Liver (tissue), 9 donors: Measurements from ENCODE around the gene RAPGEF6. TPM values are rescaled to one million over a fixed set of nuclear protein-coding genes. Genes with fewer than 3 reads are reported as not detected.

Experiments
- DNase-seq: peaks from one replicate; pipeline ENCODE4 v3.0.0-alpha.2; 2017; ENCODE audit warnings: low spot score
- H3K27ac ChIP-seq, 2 donors: one replicate each; pipeline ENCODE4 v1.7.0; 2013; ENCODE audit warnings: inconsistent platforms in 2 of 2, low read length in 2 of 2, control low read depth in 1 of 2, low read depth in 1 of 2, mild to moderate bottlenecking in 1 of 2
- H3K27me3 ChIP-seq, 4 donors: one replicate each; pipeline versions ENCODE4 v1.6.1 to v1.7.0; 2013; ENCODE audit warnings: low read length in 3 of 4, inconsistent platforms in 1 of 4, mild to moderate bottlenecking in 1 of 4, moderate library complexity in 1 of 4; ENCODE audit not compliant: control insufficient read depth in 4 of 4, insufficient read depth in 4 of 4
- H3K36me3 ChIP-seq, 4 donors: one replicate each; pipeline versions ENCODE4 v1.6.1 to v1.7.0; 2013; ENCODE audit warnings: low read length in 3 of 4, mild to moderate bottlenecking in 3 of 4, low read depth in 1 of 4, moderate library complexity in 1 of 4; ENCODE audit not compliant: control insufficient read depth in 4 of 4, insufficient read depth in 3 of 4
- H3K4me1 ChIP-seq, 4 donors: one replicate each; pipeline versions ENCODE4 v1.6.1 to v1.7.0; 2013; ENCODE audit warnings: low read length in 3 of 4, mild to moderate bottlenecking in 3 of 4, moderate library complexity in 1 of 4; ENCODE audit not compliant: control insufficient read depth in 4 of 4, insufficient read depth in 4 of 4
- H3K4me3 ChIP-seq, 3 donors: one replicate each; pipeline versions ENCODE4 v1.6.1 to v1.7.0; 2013; ENCODE audit warnings: low read length in 3 of 3, control low read depth in 1 of 3, low read depth in 1 of 3, mild to moderate bottlenecking in 1 of 3
- H3K9ac ChIP-seq, 2 donors: one replicate each; pipeline ENCODE4 v1.7.0; 2013; ENCODE audit warnings: low read length in 2 of 2, mild to moderate bottlenecking in 2 of 2, moderate library complexity in 2 of 2, control low read depth in 1 of 2, low read depth in 1 of 2
- H3K9me3 ChIP-seq, 4 donors: one replicate each; pipeline versions ENCODE4 v1.6.1 to v1.7.0; 2013; ENCODE audit warnings: low read length in 3 of 4; ENCODE audit not compliant: control insufficient read depth in 4 of 4
- EGR1 ChIP-seq, 2 donors: IDR thresholded peaks; 2 replicates each; pipeline ENCODE4 v1.6.1; 2016 to 2018; ENCODE audit warnings: antibody characterized with exemption in 2 of 2, low read depth in 2 of 2
- FOXA1 ChIP-seq: IDR thresholded peaks from 2 replicates; pipeline ENCODE4 v1.6.1; 2016; ENCODE audit warnings: antibody characterized with exemption
- FOXA2 ChIP-seq: IDR thresholded peaks from 2 replicates; pipeline ENCODE4 v1.6.1; 2016; ENCODE audit warnings: antibody characterized with exemption
- GABPA ChIP-seq, 2 donors: IDR thresholded peaks in 1 of 2; conservative IDR thresholded peaks in 1 of 2; 2 replicates each; pipeline ENCODE4 v1.6.1; 2016; ENCODE audit warnings: antibody characterized with exemption in 2 of 2, mild to moderate bottlenecking in 1 of 2, moderate library complexity in 1 of 2
- HNF4G ChIP-seq: IDR thresholded peaks from 2 replicates; pipeline ENCODE4 v1.6.1; 2016; ENCODE audit warnings: antibody characterized with exemption
- JUND ChIP-seq, 2 donors: IDR thresholded peaks; 2 replicates each; pipeline ENCODE4 v1.6.1; 2016; ENCODE audit warnings: antibody characterized with exemption in 2 of 2
- NR2F2 ChIP-seq: IDR thresholded peaks from 2 replicates; pipeline ENCODE4 v1.6.1; 2016; ENCODE audit warnings: antibody characterized with exemption
- RAD21 ChIP-seq, 2 donors: IDR thresholded peaks; 2 replicates each; pipeline ENCODE4 v1.6.1; 2016; ENCODE audit warnings: antibody characterized with exemption in 2 of 2, mild to moderate bottlenecking in 2 of 2
- REST ChIP-seq: IDR thresholded peaks from 2 replicates; pipeline ENCODE4 v1.6.1; 2016; ENCODE audit warnings: antibody characterized with exemption, mild to moderate bottlenecking
- YY1 ChIP-seq: IDR thresholded peaks from 2 replicates; pipeline ENCODE4 v1.6.1; 2016; ENCODE audit warnings: antibody characterized with exemption, mild to moderate bottlenecking
- WGBS: extraction: QIAGEN DNeasy Blood & Tissue Kit; methylation state at CpG from one replicate; pipeline ENCODE4 v1.1.7; 2013; 5-methylcytosine and 5-hydroxymethylcytosine counted together
- polyA plus RNA-seq, 2 donors: library from polyadenylated mRNA; stranded (reverse) in 1 of 2; unstranded in 1 of 2; fragments of 200-250 nt in 1 of 2; fragments of >200 nt in 1 of 2; fragmentation: Nextera tagmentation in 1 of 2; extraction: Ambion mirVana in 1 of 2; gene quantifications; one replicate each; pipeline versions ENCODE4 v1.2.1 to v1.2.3, GENCODE V29; 2013 to 2015
- total RNA-seq, 2 donors: library from RNA; depleted of rRNA; stranded (reverse); fragments of >200 nt; gene quantifications; one replicate each; pipeline ENCODE4 v1.2.3, GENCODE V29; 2014
- TF ChIP-seq, protein P1 (sequence below): IDR thresholded peaks from 2 replicates; pipeline ENCODE4 v1.6.1; 2016; ENCODE audit warnings: antibody characterized with exemption
- donor health status: healthy.
- donor health status: healthy.
- donor health status: healthy.
- donor health status: healthy.
- donor health status: healthy.

Gene RAPGEF6
- total and polyA plus RNA-seq, 4 donors = 1.7 to 16.1 (median 8.6) TPM

- Histone ChIP-seq H3K27ac (no peak overlapping the region), H3K4me1 (no peaks in the 10 kb centered on the region), H3K9ac (no peak overlapping the region), H3K36me3 (peaks cover 0 to 2% (median under 1%) of the 10 kb centered on the region in 4 donors), H3K9me3 (no peaks in the 10 kb centered on the region), H3K27me3 (no peaks in the 10 kb centered on the region), H3K4me3 (no peak overlapping the region)
- WGBS = 98% methylated on average over 9 of the region's 9 CpGs
- no peak for DNase-seq
- no peak for TF ChIP-seq REST
- TF ChIP-seq JUND (IDR thresholded peaks at IDR 0.05) = no peak
- no peak for TF ChIP-seq NR2F2
- TF ChIP-seq FOXA1 = no peak
- TF ChIP-seq GABPA (IDR thresholded peaks at IDR 0.05 in 1 of 2, conservative IDR thresholded peaks at IDR 0.05 in 1 of 2) = no peak
- no peak for TF ChIP-seq HNF4G
Measured at GRCh38 chr5:131571669-131572168, 63.3 kb downstream of the RAPGEF6 start.

- peaks cover 0 to 2% (median under 1%) of the 10 kb centered on the region in 4 donors for H3K36me3 ChIP-seq
- WGBS = 95% methylated on average over 7 of the region's 7 CpGs
- no peaks in the 10 kb centered on the region for H3K27me3 ChIP-seq
- TF ChIP-seq REST (no peak), YY1 (no peak), FOXA2 (no peak), RAD21 (IDR thresholded peaks at IDR 0.05) (no peak), EGR1 (IDR thresholded peaks at IDR 0.05; ENCODE audit: low read depth in 2 of 2) (no peak)
- TF ChIP-seq, protein P1, sequence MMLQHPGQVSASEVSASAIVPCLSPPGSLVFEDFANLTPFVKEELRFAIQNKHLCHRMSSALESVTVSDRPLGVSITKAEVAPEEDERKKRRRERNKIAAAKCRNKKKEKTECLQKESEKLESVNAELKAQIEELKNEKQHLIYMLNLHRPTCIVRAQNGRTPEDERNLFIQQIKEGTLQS = no peak
- no peaks in the 10 kb centered on the region for H3K4me1 ChIP-seq
- no peaks in the 10 kb centered on the region for H3K9me3 ChIP-seq
- H3K9ac ChIP-seq = no peak overlapping the region
- H3K4me3 ChIP-seq = no peak overlapping the region
- no peak for DNase-seq
- no peak overlapping the region for H3K27ac ChIP-seq
Measured at GRCh38 chr5:131570757-131571156, 64.3 kb downstream of the RAPGEF6 start.
